PC-3 (cell line): Measurements from ENCODE around the gene STAT6. TPM values are rescaled to one million over a fixed set of nuclear protein-coding genes. Genes with fewer than 3 reads are reported as not detected.

Experiments
- ATAC-seq: fragments of 200-7000 bp; cut with Tn5 transposase; 2 replicates; pipeline ENCODE4 v1.9.1; 2020; ENCODE audit warnings: mild to moderate bottlenecking, moderate library complexity
- BruUV-seq: library from RNA; stranded (reverse); fragments of 400-500 nt; replicated peaks from 2 replicates; lab custom pipeline; 2021; lab: Mats Ljungman, UMichigan
- CTCF ChIA-PET: fragments of 300-600 bp; sonication (Branson Sonifier 250); formaldehyde crosslinking; loops from one replicate; lab custom pipeline; 2022; ENCODE audit warnings: antibody characterized with exemption; lab: Charles Lee
- POLR2A ChIA-PET: fragments of 300-600 bp; sonication (Branson Sonifier 250); formaldehyde crosslinking; loops from one replicate; lab custom pipeline; 2022; ENCODE audit warnings: antibody characterized with exemption; ENCODE audit not compliant: unreplicated experiment; lab: Charles Lee
- DNase-seq: peaks from one replicate; pipeline ENCODE4 v3.0.0-alpha.2; 2015
- H2AFZ ChIP-seq: fragments of 300-600 bp; sonication (generic); 2 replicates; pipeline ENCODE4 v1.6.0; 2016; ENCODE audit warnings: antibody characterized with exemption, low read length
- H3F3A ChIP-seq: fragments of 300-600 bp; sonication (generic); one replicate; pipeline ENCODE4 v1.6.0; 2017; ENCODE audit warnings: antibody characterized with exemption, low read length, control low read depth, mild to moderate bottlenecking; ENCODE audit not compliant: unreplicated experiment
- H3K27ac ChIP-seq: fragments of 300-600 bp; sonication (generic); 2 replicates; pipeline ENCODE4 v1.5.1; 2016; ENCODE audit warnings: mild to moderate bottlenecking, low read length
- H3K27me3 ChIP-seq: fragments of 300-600 bp; sonication (generic); 2 replicates; pipeline ENCODE4 v1.6.1; 2016; ENCODE audit warnings: low read length, mixed read lengths
- H3K36me3 ChIP-seq: fragments of 300-600 bp; sonication (generic); 2 replicates; pipeline ENCODE4 v1.6.1; 2016; ENCODE audit warnings: low read depth, mixed run types, low read length, mixed read lengths
- H3K4me1 ChIP-seq: fragments of 300-600 bp; sonication (generic); 2 replicates; pipeline ENCODE4 v1.5.1; 2016; ENCODE audit warnings: low read length; ENCODE audit not compliant: insufficient read depth
- H3K4me2 ChIP-seq: fragments of 300-600 bp; sonication (generic); 2 replicates; pipeline ENCODE4 v1.6.0; 2016; ENCODE audit warnings: low read length
- H3K4me3 ChIP-seq: fragments of 300-600 bp; sonication (generic); 2 replicates; pipeline ENCODE4 v1.5.1; 2016; ENCODE audit warnings: mild to moderate bottlenecking, low read length, mixed read lengths
- H3K79me2 ChIP-seq: fragments of 300-600 bp; sonication (generic); 2 replicates; pipeline ENCODE4 v1.6.1; 2017; ENCODE audit warnings: low read length, mixed read lengths
- H3K9ac ChIP-seq: fragments of 300-600 bp; sonication (generic); 2 replicates; pipeline ENCODE4 v1.6.0; 2016; ENCODE audit warnings: mild to moderate bottlenecking, low read length
- H3K9me2 ChIP-seq: fragments of 300-600 bp; sonication (generic); replicated peaks from 2 replicates; pipeline ENCODE4 v1.6.1; 2016; ENCODE audit warnings: mixed run types, low read length, mixed read lengths
- H3K9me3 ChIP-seq: fragments of 300-600 bp; sonication (generic); 2 replicates; pipeline ENCODE4 v1.6.1; 2016; ENCODE audit warnings: low read length, mixed read lengths
- H4K20me1 ChIP-seq: fragments of 300-600 bp; sonication (generic); 2 replicates; pipeline ENCODE4 v1.6.1; 2016; ENCODE audit warnings: low read length, mixed read lengths
- CTCF ChIP-seq: fragments of 300-600 bp; sonication (generic); conservative IDR thresholded peaks from 2 replicates; pipeline ENCODE4 v1.5.1; 2017; ENCODE audit warnings: antibody characterized with exemption, low read depth, mild to moderate bottlenecking, low read length
- EZH2 ChIP-seq: fragments of 300-600 bp; sonication (generic); IDR thresholded peaks from one replicate; pipeline ENCODE4 v1.6.1; 2017; ENCODE audit warnings: antibody characterized with exemption, mild to moderate bottlenecking, low read length; ENCODE audit not compliant: unreplicated experiment
- EZH2phosphoT487 ChIP-seq: fragments of 300-600 bp; sonication (generic); IDR thresholded peaks from 2 replicates; pipeline ENCODE4 v1.6.1; 2018; ENCODE audit warnings: mild to moderate bottlenecking, antibody characterized with exemption, low read length, borderline replicate concordance
- intact Hi-C: fragments of 100-400 bp; cut with micrococcal nuclease; formaldehyde crosslinking; loops from 2 replicates; pipeline ENCODE4 v1.9.0; 2023
- total RNA-seq: library from RNA; depleted of rRNA; stranded (reverse); fragments of >200 nt; gene quantifications from 2 replicates; pipeline ENCODE4 v1.2.3, GENCODE V29; 2014

Gene STAT6
- total RNA-seq, 1 experiment from 2014 or later: 28.4 TPM

- no peak overlapping the region for H3K9ac ChIP-seq
- no peaks in the 10 kb centered on the region for H3F3A ChIP-seq
- no peak for TF ChIP-seq EZH2phosphoT487
- no peak for TF ChIP-seq CTCF
- TF ChIP-seq EZH2: no peak
- no peaks in the 10 kb centered on the region for H3K9me3 ChIP-seq
- H3K36me3 ChIP-seq: no peaks in the 10 kb centered on the region
- ChIA-PET POLR2A (no interaction called here), CTCF (no interaction called here)
- ATAC-seq (no peak), DNase-seq (no peak)
- H3K4me2 ChIP-seq: no peak overlapping the region
- no peaks in the 10 kb centered on the region for H3K79me2 ChIP-seq
- no peak overlapping the region for H3K4me3 ChIP-seq
- H3K27ac ChIP-seq: no peak overlapping the region
- intact Hi-C loops: no loop called here
- no peaks in the 10 kb centered on the region for H4K20me1 ChIP-seq
- no peak overlapping the region for H2AFZ ChIP-seq
- peaks cover 20% of the 10 kb centered on the region for H3K4me1 ChIP-seq
- no peaks in the 10 kb centered on the region for H3K9me2 ChIP-seq
- BruUV-seq: no TSS peak
- H3K27me3 ChIP-seq: no peaks in the 10 kb centered on the region
Observed at GRCh38 chr12:57154804-57155434, 43.8 kb upstream of the STAT6 start.

GRCh38 chr12:57154076-57154475, 42.9 kb upstream of the STAT6 start:
- POLR2A ChIA-PET: no interaction called here
- BruUV-seq: no TSS peak

More at GRCh38 chr12:57154076-57154475, 42.9 kb upstream of the STAT6 start:
- Histone ChIP-seq H3K27me3 (no peaks in the 10 kb centered on the region), H2AFZ (no peak overlapping the region), H3K4me3 (no peak overlapping the region), H3K9me3 (no peaks in the 10 kb centered on the region), H3F3A (no peaks in the 10 kb centered on the region), H3K79me2 (no peaks in the 10 kb centered on the region), H4K20me1 (no peaks in the 10 kb centered on the region), H3K4me1 (peaks cover 20% of the 10 kb centered on the region), H3K9me2 (no peaks in the 10 kb centered on the region), H3K9ac (no peak overlapping the region), H3K27ac (no peak overlapping the region), H3K36me3 (no peaks in the 10 kb centered on the region), H3K4me2 (no peak overlapping the region)
- intact Hi-C loops: no loop called here
- CTCF ChIA-PET: no interaction called here
- TF ChIP-seq EZH2phosphoT487: no peak
- TF ChIP-seq CTCF: no peak
- no peak for TF ChIP-seq EZH2
- DNase-seq (no peak), ATAC-seq (no peak)
